OCI-LY3 (cell line): Measurements from ENCODE around the gene PTPN20.
"Not testable (repeated sequence)": the region's sequence is repeated elsewhere in the genome, so short reads cannot be mapped to it uniquely, and the experiment has no call there.

Source experiments
- EZH2phosphoT487 ChIP-seq: fragments of 200-600 bp; shearing (Covaris generic); IDR thresholded peaks from 2 replicates; pipeline ENCODE4 v1.6.1; 2018; ENCODE audit warnings: antibody characterized with exemption, mixed run types, low read depth
- TF ChIP-seq, protein P1 (sequence below): fragments of 200-600, 300-600 bp; sonication (generic); IDR thresholded peaks from 2 replicates; pipeline ENCODE4 v1.5.1; 2014; ENCODE audit warnings: antibody characterized with exemption, low read length, low read depth

DNA sequence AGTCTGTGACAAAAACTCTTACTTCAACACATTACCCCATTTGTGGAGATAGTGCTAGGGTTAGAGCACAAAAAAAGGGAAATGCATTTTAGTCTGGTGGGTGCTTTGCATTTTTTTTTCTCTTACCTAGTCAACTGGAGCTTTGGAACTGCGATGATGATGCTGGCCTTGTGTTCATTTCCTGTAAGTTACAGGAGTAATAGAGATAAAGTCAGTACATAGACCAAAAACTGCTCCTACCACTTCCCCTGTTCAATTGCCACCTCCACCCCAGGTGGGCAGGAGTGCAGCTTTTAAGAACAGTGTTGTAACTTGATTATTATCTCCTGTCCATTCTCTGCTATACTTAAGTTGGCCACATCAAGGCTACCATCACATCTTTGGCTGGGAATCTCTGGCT, 29.9 kb downstream of the PTPN20 start:
- TF ChIP-seq, protein P1, sequence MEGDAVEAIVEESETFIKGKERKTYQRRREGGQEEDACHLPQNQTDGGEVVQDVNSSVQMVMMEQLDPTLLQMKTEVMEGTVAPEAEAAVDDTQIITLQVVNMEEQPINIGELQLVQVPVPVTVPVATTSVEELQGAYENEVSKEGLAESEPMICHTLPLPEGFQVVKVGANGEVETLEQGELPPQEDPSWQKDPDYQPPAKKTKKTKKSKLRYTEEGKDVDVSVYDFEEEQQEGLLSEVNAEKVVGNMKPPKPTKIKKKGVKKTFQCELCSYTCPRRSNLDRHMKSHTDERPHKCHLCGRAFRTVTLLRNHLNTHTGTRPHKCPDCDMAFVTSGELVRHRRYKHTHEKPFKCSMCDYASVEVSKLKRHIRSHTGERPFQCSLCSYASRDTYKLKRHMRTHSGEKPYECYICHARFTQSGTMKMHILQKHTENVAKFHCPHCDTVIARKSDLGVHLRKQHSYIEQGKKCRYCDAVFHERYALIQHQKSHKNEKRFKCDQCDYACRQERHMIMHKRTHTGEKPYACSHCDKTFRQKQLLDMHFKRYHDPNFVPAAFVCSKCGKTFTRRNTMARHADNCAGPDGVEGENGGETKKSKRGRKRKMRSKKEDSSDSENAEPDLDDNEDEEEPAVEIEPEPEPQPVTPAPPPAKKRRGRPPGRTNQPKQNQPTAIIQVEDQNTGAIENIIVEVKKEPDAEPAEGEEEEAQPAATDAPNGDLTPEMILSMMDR = not testable (repeated sequence)
- not testable (repeated sequence) for TF ChIP-seq EZH2phosphoT487
